HCT116 (cell line): ENCODE results near the gene COL28A1.
"Not testable (repeated sequence)": the region's sequence is repeated elsewhere in the genome, so short reads cannot be mapped to it uniquely, and the experiment has no call there.

Experiments
- CEBPB ChIP-seq: IDR thresholded peaks from 2 replicates; pipeline ENCODE4 v1.6.1; 2012; ENCODE audit warnings: low read depth
- CTCF ChIP-seq, 3 experiments: fragments of 200-600 bp in 1 of 3; sonication (generic) in 1 of 3; IDR thresholded peaks in 2 of 3; conservative IDR thresholded peaks in 1 of 3; 2 replicates each; pipeline ENCODE4 v1.5.1; 2012 to 2017; ENCODE audit warnings: low read depth in 2 of 3, low read length in 2 of 3, antibody characterized with exemption in 1 of 3, borderline replicate concordance in 1 of 3, control low read depth in 1 of 3, mild to moderate bottlenecking in 1 of 3, mixed read lengths in 1 of 3, mixed run types in 1 of 3, moderate library complexity in 1 of 3; ENCODE audit not compliant: insufficient read depth in 1 of 3
- EGR1 ChIP-seq: IDR thresholded peaks from 2 replicates; pipeline ENCODE4 v1.6.1; 2012; ENCODE audit warnings: low read depth
- ELF1 ChIP-seq: IDR thresholded peaks from 2 replicates; pipeline ENCODE4 v1.6.1; 2012; ENCODE audit warnings: low read depth, borderline replicate concordance
- EZH2phosphoT487 ChIP-seq: fragments of 200-600 bp; IDR thresholded peaks from 2 replicates; pipeline ENCODE4 v1.6.1; 2018; ENCODE audit warnings: antibody characterized with exemption, borderline replicate concordance
- MAX ChIP-seq: IDR thresholded peaks from 2 replicates; pipeline ENCODE4 v1.6.1; 2012
- POLR2A ChIP-seq: IDR thresholded peaks from 2 replicates; pipeline ENCODE4 v1.7.0; 2011; ENCODE audit warnings: borderline replicate concordance; ENCODE audit not compliant: insufficient read depth, insufficient read length; ENCODE audit errors: extremely low read depth
- POLR2AphosphoS5 ChIP-seq: IDR thresholded peaks from 2 replicates; pipeline ENCODE4 v1.6.1; 2011; ENCODE audit warnings: mild to moderate bottlenecking, low read depth, low read length, moderate library complexity
- RAD21 ChIP-seq: IDR thresholded peaks from 2 replicates; pipeline ENCODE4 v1.6.1; 2012; ENCODE audit warnings: low read depth, mild to moderate bottlenecking
- SIN3A ChIP-seq: IDR thresholded peaks from 2 replicates; pipeline ENCODE4 v1.6.1; 2012; ENCODE audit warnings: low read depth
- SRF ChIP-seq: IDR thresholded peaks from 2 replicates; pipeline ENCODE4 v1.6.1; 2012; ENCODE audit warnings: low read depth
- ZBTB33 ChIP-seq: IDR thresholded peaks from 2 replicates; pipeline ENCODE4 v1.6.1; 2011; ENCODE audit warnings: mild to moderate bottlenecking, low read length, moderate library complexity; ENCODE audit not compliant: insufficient replicate concordance; ENCODE audit errors: extremely low read depth
- ZFX ChIP-seq: fragments of 450-650 bp; IDR thresholded peaks from 2 replicates; pipeline ENCODE4 v1.6.1; 2017
- ZNF274 ChIP-seq: fragments of 200-500 bp; sonication (Bioruptor generic); IDR thresholded peaks from 2 replicates; pipeline ENCODE4 v1.6.1; 2014; ENCODE audit warnings: mild to moderate bottlenecking, low read depth, low read length, inconsistent platforms

- not testable (repeated sequence) for TF ChIP-seq CTCF (IDR thresholded peaks at IDR 0.05 in 2 of 3, conservative IDR thresholded peaks at IDR 0.05 in 1 of 3; ENCODE audit: borderline replicate concordance in 1 of 3, insufficient read depth in 1 of 3, low read depth in 2 of 3, low read length in 2 of 3); EGR1; ZNF274; POLR2AphosphoS5; CEBPB; EZH2phosphoT487; SIN3A; POLR2A; ZFX; SRF; MAX; ELF1; ZBTB33; RAD21
Measured at GRCh38 chr7:7477641-7478040, 58.0 kb downstream of the COL28A1 start.
